Vagina (tissue), 2 donors: ENCODE measurements around the gene SORCS2. TPM values are rescaled to one million over a fixed set of nuclear protein-coding genes. Genes with fewer than 3 reads are reported as not detected.

Experiments used
- DNase-seq, 2 donors: peaks; one replicate each; pipeline ENCODE4 v3.0.0-alpha.2; 2017; ENCODE audit errors: extremely low spot score in 2 of 2
- H3K27ac ChIP-seq: fragments of 200-600 bp; sonication (generic); one replicate; pipeline ENCODE4 v1.5.1; 2019
- H3K27me3 ChIP-seq: fragments of 200-600 bp; sonication (generic); one replicate; pipeline ENCODE4 v1.5.1; 2019
- H3K36me3 ChIP-seq, 2 donors: fragments of 200-600 bp; sonication (generic); one replicate each; pipeline ENCODE4 v1.5.1; 2017 to 2019
- H3K4me1 ChIP-seq: fragments of 200-600 bp; sonication (generic); one replicate; pipeline ENCODE4 v1.5.1; 2019
- H3K4me3 ChIP-seq, 2 donors: fragments of 200-600 bp; sonication (generic); 1 replicate in 1 of 2; 2 replicates in 1 of 2; pipeline ENCODE4 v1.5.1; 2016 to 2019
- H3K9me3 ChIP-seq: fragments of 200-600 bp; sonication (generic); one replicate; pipeline ENCODE4 v1.5.1; 2019
- CTCF ChIP-seq, 3 experiments: fragments of 450-650 bp in 2 of 3; fragments of 200-600 bp in 1 of 3; sonication (generic) in 1 of 3; IDR thresholded peaks; one replicate each; pipeline ENCODE4 v1.5.1; 2017 to 2019; ENCODE audit warnings: antibody characterized with exemption in 3 of 3, mild to moderate bottlenecking in 2 of 3, moderate library complexity in 2 of 3
- POLR2A ChIP-seq, 2 donors: fragments of 450-650 bp; IDR thresholded peaks; one replicate each; pipeline ENCODE4 v1.6.1; 2017; ENCODE audit warnings: antibody characterized with exemption in 2 of 2, mild to moderate bottlenecking in 2 of 2, moderate library complexity in 2 of 2
- POLR2AphosphoS5 ChIP-seq, 2 donors: sonication (generic); formaldehyde crosslinking; IDR thresholded peaks; one replicate each; pipeline ENCODE4 v1.9.0; 2017; ENCODE audit warnings: antibody characterized with exemption in 2 of 2, mild to moderate bottlenecking in 2 of 2, low read depth in 1 of 2; ENCODE audit not compliant: insufficient read depth in 1 of 2
- intact Hi-C: fragments of 100-400 bp; cut with DNase I; formaldehyde crosslinking; loops from one replicate; pipeline ENCODE4 v1.15.1; 2023
- total RNA-seq: library from RNA; depleted of rRNA; stranded (reverse); fragments of >200 nt; gene quantifications from one replicate; pipeline ENCODE4 v1.2.3, GENCODE V29; 2016

SORCS2 gene
- total RNA-seq, 1 donor from 2014 or later: 5.4 TPM

- no peak overlapping the region for H3K4me3 ChIP-seq
- no peaks in the 10 kb centered on the region for H3K9me3 ChIP-seq
- no peaks in the 10 kb centered on the region for H3K4me1 ChIP-seq
- no peak for TF ChIP-seq CTCF (IDR thresholded peaks at IDR 0.05)
- no peak for TF ChIP-seq POLR2A (IDR thresholded peaks at IDR 0.05)
- no peak for TF ChIP-seq POLR2AphosphoS5 (IDR thresholded peaks at IDR 0.05; ENCODE audit: insufficient read depth in 1 of 2, low read depth in 1 of 2)
- no peaks in the 10 kb centered on the region for H3K36me3 ChIP-seq
- no peak overlapping the region for H3K27ac ChIP-seq
- DNase-seq: no peak
- no peaks in the 10 kb centered on the region for H3K27me3 ChIP-seq
- intact Hi-C loops: no loop called here
These were observed 470.8 kb downstream of the SORCS2 start for GRCh38 chr4:7663075-7663541.

GRCh38 chr4:7664106-7664505 lies 471.8 kb downstream of the SORCS2 start:
- no peaks in the 10 kb centered on the region for H3K4me1 ChIP-seq
- TF ChIP-seq POLR2AphosphoS5 (IDR thresholded peaks at IDR 0.05; ENCODE audit: insufficient read depth in 1 of 2, low read depth in 1 of 2) (no peak), CTCF (IDR thresholded peaks at IDR 0.05) (no peak), POLR2A (IDR thresholded peaks at IDR 0.05) (no peak)
- DNase-seq: no peak

GRCh38 chr4:7665321-7665720 lies 473.0 kb downstream of the SORCS2 start:
- H3K4me3 ChIP-seq: no peak overlapping the region
- TF ChIP-seq CTCF (IDR thresholded peaks at IDR 0.05) (no peak), POLR2AphosphoS5 (IDR thresholded peaks at IDR 0.05; ENCODE audit: insufficient read depth in 1 of 2, low read depth in 1 of 2) (no peak), POLR2A (IDR thresholded peaks at IDR 0.05) (no peak)
- intact Hi-C loops: no loop called here

More at GRCh38 chr4:7664106-7664505, 471.8 kb downstream of the SORCS2 start:
- Histone ChIP-seq H3K36me3 (no peaks in the 10 kb centered on the region), H3K9me3 (no peaks in the 10 kb centered on the region), H3K27ac (no peak overlapping the region), H3K4me3 (no peak overlapping the region), H3K27me3 (no peaks in the 10 kb centered on the region)
- intact Hi-C loops: no loop called here

GRCh38 chr4:7666011-7666410 lies 473.7 kb downstream of the SORCS2 start:
- Histone ChIP-seq H3K27me3 (no peaks in the 10 kb centered on the region), H3K9me3 (no peaks in the 10 kb centered on the region), H3K27ac (no peak overlapping the region), H3K36me3 (no peaks in the 10 kb centered on the region), H3K4me1 (no peaks in the 10 kb centered on the region), H3K4me3 (no peak overlapping the region)
- intact Hi-C loops: no loop called here
- DNase-seq: no peak
- TF ChIP-seq POLR2A (IDR thresholded peaks at IDR 0.05) (no peak), POLR2AphosphoS5 (IDR thresholded peaks at IDR 0.05; ENCODE audit: insufficient read depth in 1 of 2, low read depth in 1 of 2) (no peak), CTCF (IDR thresholded peaks at IDR 0.05) (no peak)

More at GRCh38 chr4:7665321-7665720, 473.0 kb downstream of the SORCS2 start:
- no peaks in the 10 kb centered on the region for H3K36me3 ChIP-seq
- H3K9me3 ChIP-seq: no peaks in the 10 kb centered on the region
- no peak for DNase-seq
- no peak overlapping the region for H3K27ac ChIP-seq
- H3K4me1 ChIP-seq: no peaks in the 10 kb centered on the region
- H3K27me3 ChIP-seq: no peaks in the 10 kb centered on the region

- Histone ChIP-seq H3K27me3 (no peaks in the 10 kb centered on the region), H3K4me3 (no peak overlapping the region), H3K27ac (no peak overlapping the region), H3K9me3 (no peaks in the 10 kb centered on the region), H3K36me3 (no peaks in the 10 kb centered on the region), H3K4me1 (no peaks in the 10 kb centered on the region)
- TF ChIP-seq CTCF (IDR thresholded peaks at IDR 0.05) (no peak), POLR2AphosphoS5 (IDR thresholded peaks at IDR 0.05; ENCODE audit: insufficient read depth in 1 of 2, low read depth in 1 of 2) (no peak), POLR2A (IDR thresholded peaks at IDR 0.05) (no peak)
- no peak for DNase-seq
- intact Hi-C loops: no loop called here
These were observed 474.4 kb downstream of the SORCS2 start for GRCh38 chr4:7666744-7667143.
